ENCODE measurements around the gene CDY1.
"Not testable (repeated sequence)": the region's sequence is repeated elsewhere in the genome, so short reads cannot be mapped to it uniquely, and the experiment has no call there.

The CDY1 gene

GRCh38 chrY:25621817-25622216 is at the start of gene CDY1:
TSS of gene CDY1 (plus strand) at chrY:25622117. CDS start at chrY:25622443, 326 bp downstream.
- not testable (repeated sequence) for DNase-seq

GRCh38 chrY:25593336-25593735 is 28.6 kb upstream of the CDY1 start:
- DNase-seq = not testable (repeated sequence)

- not testable (repeated sequence) for DNase-seq
Observed at GRCh38 chrY:25620209-25620608, 1.7 kb upstream of the CDY1 start.

- DNase-seq = not testable (repeated sequence)
Observed at GRCh38 chrY:25626524-25626923, 4.6 kb downstream of the CDY1 start.

- not testable (repeated sequence) for DNase-seq
Observed at GRCh38 chrY:25630383-25631112, 8.6 kb downstream of the CDY1 start.

- DNase-seq = not testable (repeated sequence)
Observed at GRCh38 chrY:25639852-25640251, 17.9 kb downstream of the CDY1 start.

- DNase-seq = not testable (repeated sequence)
Observed at GRCh38 chrY:25643024-25643915, 21.4 kb downstream of the CDY1 start.

Measured in NCI-H345 (cell line).